ENCODE measurements around the gene SLC20A1.

The SLC20A1 gene

DNA sequence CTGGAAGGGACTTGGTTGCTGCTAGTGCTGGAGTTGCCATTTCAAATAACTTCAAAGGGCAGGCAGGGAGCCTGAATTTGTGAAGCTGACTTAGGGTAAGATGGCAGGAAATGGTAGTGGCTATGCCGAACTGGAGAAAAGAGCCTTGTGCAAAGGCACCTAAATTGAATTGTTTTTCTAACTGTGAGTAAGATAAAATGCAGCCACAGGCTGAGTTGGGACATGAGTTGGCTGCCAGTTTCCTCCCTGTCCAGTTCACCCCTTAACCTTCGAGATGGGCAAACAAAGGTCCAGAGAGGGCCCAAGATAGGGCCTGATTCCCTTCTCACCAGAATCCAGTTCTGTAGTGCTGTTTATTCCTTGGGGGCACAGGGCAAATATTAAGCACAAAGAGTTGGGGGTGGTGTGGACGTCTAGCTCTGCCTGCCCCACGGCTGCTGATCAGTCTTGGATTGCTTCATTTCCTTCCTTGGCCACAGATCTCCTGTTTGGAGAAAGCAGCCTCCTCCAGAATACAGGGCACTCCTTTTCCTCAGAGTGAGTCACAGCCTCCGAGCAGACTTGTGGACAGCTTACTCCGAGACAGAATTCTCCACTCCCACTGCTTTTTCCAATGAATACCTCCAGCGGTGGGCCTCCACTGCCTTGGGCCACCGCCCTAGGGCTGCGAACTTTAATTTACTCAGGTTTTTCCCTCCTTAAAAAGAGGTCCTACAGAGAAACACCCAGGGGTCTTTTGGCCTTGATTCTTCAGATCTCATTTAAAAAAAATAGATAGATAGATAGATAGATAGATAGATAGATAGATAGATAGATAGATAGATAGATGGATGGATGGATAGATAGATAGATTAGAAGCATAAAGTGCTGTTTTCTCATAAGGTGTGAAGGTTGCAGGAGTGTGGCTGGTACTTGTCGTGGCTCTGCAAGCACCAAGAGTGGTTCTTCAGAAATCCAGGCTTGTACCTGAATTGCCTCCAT, 18.4 kb upstream of the SLC20A1 start:
- no peak for FAIRE-seq

DNA sequence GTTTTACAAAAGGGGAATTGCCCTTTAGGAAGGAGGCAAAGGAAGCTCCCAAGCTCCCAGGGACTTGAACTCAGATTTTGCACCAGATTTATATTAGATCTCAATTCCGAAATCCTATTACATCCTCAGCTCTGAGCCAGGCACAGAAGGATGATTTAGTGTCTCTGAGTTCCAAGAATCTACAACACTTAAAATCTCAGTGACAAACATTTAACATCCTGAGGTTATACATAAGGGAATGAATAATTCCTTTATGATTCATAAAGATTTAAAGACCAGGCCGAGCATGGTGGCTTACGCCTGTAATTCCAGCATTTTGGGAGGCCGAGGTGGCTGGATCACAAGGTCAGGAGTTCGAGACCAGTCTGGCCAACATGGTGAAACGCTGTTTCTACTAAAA, 16.5 kb upstream of the SLC20A1 start:
- no peak for FAIRE-seq

DNA sequence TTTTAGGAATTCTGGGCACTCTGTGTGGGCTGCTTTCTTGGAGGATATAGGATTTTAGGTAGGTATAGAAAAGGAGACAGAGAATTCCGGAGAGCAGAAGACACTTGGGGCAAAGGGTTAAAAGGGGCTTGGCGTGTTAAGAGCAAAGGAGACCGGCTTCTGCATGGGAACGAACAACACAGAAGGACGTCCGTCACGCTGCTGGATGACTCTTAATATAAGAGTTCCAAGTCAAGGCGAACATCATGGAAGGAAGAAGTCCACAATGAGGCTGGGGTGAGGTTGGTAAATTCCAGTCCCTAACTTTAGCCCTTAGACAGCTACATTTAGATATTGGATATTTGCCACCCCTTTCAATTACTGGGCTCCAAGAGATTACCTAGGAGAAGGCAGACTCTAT, 15.9 kb upstream of the SLC20A1 start:
- no peak for FAIRE-seq

DNA sequence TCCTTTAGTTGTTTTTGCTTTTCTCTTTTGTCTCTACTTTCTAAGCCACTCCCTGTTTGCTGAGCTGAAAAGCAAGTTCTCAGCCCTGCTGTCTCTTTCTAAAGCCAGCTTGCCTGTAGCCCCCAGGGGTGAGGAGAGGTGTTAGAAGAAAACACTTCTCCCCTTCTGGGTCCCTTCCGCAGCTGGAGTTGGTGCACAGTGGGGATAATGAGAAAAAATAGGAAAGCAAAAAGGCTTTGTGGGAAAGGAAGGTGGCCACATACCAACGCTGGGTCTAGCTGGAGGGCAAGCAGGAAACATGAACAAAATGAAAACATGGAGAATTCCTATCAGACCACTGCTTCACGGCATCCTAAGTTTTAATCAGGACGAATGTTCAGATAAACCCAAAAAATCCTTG, 15.5 kb upstream of the SLC20A1 start:
- FAIRE-seq = no peak

DNA sequence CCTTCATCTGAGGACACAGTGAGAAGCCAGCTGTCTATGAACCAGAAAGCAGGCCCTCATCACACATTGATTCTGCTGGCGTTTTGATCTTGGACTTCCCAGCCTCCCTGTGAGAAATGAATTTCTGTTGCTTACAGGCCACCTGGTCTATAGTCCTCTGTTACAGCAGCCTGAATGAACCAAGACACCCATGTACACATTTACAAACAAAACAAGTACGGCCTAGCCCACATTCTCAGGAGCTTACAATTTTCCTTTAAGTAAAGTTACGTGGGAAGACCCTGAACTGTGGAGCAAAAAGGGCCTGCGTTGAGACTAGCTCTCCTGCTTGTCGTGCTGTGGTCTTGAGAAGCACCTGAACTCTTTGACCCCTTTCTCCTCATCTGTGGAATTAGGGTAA, 12.0 kb upstream of the SLC20A1 start:
- FAIRE-seq = no peak

DNA sequence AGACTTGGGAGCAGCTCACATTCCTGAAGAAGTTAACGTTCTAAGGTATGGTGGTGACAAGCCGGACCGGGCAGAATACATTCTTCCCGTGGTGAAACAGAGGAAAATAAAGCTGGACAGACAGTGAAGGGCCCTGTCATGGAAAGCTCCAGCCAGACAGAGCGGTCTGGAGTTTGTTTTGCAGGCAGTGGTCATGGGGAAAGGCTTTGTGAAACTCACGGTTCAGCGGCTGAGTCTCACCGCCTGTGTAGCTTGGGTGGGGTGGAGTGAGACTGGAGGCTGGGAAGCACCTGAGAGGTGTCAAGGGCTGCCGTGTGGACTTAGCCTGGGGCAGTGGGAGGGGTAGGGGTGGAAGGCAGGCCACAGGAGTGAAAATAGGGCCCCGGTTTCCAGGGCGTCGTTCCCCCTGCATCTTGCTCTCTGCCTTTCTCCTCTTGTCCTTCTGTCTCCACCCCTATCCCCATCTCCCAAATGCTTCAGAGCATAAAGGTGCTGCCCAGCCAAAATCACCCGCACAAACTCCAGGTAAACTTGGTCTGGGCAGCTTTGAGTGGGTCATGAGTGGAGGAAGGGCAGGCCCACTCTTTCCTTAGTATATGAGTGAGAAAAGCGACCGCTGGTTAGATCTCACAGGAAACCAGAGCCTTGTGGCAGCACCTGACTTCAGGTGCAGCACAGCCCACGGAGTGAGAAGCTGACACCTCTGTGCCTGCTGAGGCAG, 11.4 kb upstream of the SLC20A1 start:
- no peak for FAIRE-seq

DNA sequence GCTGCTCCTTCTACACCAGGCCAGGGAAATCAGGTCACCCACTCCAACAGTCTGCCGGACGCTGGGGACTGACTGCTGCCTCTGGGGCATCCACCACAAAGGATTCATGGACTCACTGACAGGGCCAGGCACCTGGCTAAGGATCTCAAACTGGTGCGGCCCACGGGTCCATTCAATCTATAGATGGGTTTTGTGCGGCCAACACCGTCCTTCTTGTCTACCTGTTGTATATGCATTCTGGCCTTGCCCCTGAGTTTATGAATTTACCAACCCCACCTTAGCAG, 10.9 kb upstream of the SLC20A1 start:
- no peak for FAIRE-seq

- FAIRE-seq = no peak
Measured at GRCh38 chr2:112636605-112637288, 9.0 kb upstream of the SLC20A1 start.

DNA sequence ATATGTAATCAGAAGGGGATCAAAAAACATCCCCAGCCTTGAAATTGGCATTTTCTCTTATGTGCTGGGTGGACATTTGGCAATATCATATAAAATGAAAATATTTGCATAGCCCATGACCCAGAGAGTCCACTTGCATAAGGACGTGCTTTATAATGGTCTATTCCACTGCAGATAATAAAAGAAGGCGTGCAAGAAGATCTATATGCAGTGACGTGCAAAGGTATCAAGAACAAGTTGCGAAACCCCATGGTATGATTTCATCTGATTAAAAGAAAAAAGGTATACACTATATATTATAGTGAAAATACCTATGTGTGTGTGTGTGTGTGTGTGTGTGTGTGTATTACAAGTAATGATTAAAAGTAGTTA, 8.5 kb upstream of the SLC20A1 start:
- no peak for FAIRE-seq

- FAIRE-seq = no peak
Measured at GRCh38 chr2:112639936-112640335, 5.8 kb upstream of the SLC20A1 start.

- FAIRE-seq = no peak
Measured at GRCh38 chr2:112640467-112640799, 5.3 kb upstream of the SLC20A1 start.

DNA sequence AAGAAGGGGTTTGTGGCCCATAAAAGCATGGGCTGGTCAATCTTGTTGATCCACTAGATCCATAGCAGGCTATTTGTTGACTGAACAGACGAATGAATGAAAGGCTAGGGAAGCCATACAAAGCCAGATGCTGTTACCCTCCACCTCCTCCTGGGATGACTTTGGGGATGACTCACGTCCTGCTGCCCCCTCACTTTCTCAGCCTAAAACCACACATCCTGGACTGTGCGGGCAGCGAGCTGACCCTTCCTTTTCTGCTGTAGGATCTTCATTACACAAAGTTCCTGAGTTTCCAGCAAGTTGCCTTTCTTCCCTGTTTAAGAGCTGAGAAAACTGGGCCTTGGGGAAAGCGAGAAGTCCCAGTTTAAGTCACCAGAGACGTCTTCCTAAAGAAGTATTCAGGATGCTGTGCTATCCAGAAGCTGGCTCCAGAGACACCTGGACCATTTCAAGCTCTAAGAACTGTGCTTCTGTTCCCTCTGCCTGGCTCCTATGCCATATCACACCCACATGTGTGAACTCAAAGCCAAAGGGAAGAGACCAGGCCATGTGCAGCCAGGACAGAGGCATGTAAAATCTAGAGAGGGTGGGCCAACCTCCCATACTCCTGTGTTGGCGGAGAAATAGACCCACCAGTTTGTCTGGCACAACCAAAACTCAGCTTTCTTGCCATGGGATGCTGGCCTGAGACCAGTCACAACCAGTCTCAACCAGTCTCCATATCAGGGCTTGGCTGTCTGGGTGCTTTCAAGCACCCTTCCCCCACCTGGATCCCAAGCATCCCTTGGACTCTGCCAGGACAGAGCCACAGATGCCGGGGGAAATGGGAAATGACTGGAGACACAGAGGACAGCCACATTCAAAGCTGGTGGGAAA, 4.7 kb upstream of the SLC20A1 start:
- FAIRE-seq = no peak

GRCh38 chr2:112641701-112642100, 4.0 kb upstream of the SLC20A1 start:
- FAIRE-seq = no peak

DNA sequence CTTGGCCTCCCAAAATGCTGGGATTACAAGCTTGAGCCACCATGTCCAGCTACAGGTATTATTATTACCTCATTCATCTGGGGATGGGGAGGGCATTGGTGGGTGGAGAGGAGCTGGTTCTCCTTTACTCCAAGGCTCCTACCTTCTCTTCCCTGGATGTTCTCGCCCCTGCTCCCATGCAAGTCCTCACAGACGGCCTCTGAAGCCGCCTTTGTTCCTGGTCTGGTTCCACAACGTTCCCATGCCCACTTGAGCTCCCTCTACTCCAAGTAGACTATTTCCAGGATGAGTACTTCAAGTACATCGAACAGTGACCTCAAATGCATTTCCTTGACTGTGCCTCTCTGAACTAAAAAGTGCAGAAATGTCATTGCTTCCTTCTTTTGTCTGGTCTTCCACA, 3.2 kb upstream of the SLC20A1 start:
- no peak for FAIRE-seq

GRCh38 chr2:112642966-112643365, 2.8 kb upstream of the SLC20A1 start:
- no peak for FAIRE-seq

- FAIRE-seq = no peak
Measured at GRCh38 chr2:112643488-112643887, 2.3 kb upstream of the SLC20A1 start.

DNA sequence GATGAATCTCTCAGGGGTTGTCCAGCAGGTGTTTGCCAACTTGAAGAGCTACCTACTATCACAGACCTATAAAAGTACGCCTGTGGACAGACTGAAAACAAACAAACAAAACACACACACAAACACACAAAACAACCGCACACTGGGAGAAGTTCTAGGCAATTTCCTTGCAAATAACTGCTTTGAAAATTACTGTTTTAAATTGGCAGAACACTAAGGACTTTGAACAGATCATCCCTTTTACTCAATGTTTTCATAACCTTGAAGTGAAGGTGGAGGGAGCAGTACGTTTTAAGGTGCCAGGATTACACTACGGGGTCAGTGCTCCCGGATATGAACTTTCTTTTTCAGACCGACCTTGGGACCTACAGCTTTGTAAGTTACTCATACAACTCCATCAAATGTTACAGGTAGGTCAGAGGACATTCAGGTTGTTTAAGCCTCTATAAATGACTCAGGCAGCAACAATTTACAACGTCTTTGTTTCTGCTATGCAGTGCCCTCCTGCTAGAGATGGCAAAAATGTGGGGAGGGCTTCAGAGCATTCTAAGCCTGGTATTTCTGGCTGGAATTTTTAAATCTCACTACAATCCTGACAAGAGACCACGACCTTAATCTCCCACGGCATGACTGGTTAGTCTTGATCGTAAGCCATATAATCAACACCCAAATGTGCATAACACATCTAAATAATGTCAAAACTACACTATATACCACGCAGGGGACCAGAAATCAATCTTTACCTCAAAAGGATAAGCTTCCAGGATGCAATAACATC, 1.4 kb upstream of the SLC20A1 start:
- no peak for FAIRE-seq

- no peak for FAIRE-seq
Measured at GRCh38 chr2:112644933-112645309, 818 bp upstream of the SLC20A1 start.

GRCh38 chr2:112646102-112646719, 472 bp downstream of the SLC20A1 start:
- no peak for FAIRE-seq

DNA sequence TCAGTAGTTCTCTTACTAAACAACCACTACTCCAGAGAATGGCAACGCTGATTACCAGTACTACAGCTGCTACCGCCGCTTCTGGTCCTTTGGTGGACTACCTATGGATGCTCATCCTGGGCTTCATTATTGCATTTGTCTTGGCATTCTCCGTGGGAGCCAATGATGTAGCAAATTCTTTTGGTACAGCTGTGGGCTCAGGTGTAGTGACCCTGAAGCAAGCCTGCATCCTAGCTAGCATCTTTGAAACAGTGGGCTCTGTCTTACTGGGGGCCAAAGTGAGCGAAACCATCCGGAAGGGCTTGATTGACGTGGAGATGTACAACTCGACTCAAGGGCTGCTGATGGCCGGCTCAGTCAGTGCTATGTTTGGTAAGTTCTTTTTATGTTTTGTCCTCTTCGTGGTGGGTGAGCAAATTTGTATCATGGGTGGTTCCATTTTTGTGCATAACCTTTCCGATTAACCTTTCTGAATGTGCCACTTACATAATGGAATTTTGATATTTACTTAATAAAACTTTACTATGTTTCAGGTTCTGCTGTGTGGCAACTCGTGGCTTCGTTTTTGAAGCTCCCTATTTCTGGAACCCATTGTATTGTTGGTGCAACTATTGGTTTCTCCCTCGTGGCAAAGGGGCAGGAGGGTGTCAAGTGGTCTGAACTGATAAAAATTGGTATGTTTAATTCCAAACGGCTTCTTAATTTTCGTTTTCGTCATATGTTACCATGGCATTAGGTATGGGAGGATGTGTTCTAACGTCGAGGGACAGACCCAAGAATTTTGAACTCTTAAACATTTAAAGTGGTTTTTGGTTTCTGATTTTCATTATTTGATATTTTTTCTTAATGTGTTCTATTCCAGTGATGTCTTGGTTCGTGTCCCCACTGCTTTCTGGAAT, 1.3 kb downstream of the SLC20A1 start:
- no peak for FAIRE-seq

DNA sequence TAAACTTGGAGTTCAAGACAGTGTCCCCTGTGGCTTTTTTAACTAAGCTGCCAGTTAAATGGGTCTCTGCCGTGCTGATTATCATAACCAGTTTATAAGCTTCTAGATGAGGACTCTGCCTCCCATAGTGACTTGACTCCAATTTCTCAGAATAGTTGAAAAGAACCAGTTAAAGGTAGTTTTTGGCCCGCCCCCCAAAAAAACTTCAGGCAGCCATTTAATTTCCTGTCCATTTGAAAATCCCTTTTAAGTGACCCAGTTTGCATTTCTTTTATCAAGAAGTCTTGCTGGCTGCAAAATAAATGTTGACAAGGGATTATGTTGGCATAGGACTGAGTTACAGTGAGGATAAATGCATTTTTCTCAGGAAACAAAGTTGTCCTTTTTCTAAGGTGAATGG, 2.3 kb downstream of the SLC20A1 start:
- no peak for FAIRE-seq
